ENCODE results near the gene CXCR6. TPM values are rescaled to one million over a fixed set of nuclear protein-coding genes. Genes with fewer than 3 reads are reported as not detected.
A peak's percentile ranks its signal among the peaks of the same experiment; 100 is the strongest.

CXCR6 gene
- total RNA-seq, 1 donor from 2014 or later: not detected

GRCh38 chr3:45950686-45951600 is 7.7 kb downstream of the CXCR6 start:
- H3K36me3 ChIP-seq (ENCODE audit: insufficient read depth, low read length): peaks cover 14% of the 10 kb centered on the region
- no peaks in the 10 kb centered on the region for H3K27me3 ChIP-seq (ENCODE audit: insufficient read depth, low read length)
- TF ChIP-seq, protein P1, sequence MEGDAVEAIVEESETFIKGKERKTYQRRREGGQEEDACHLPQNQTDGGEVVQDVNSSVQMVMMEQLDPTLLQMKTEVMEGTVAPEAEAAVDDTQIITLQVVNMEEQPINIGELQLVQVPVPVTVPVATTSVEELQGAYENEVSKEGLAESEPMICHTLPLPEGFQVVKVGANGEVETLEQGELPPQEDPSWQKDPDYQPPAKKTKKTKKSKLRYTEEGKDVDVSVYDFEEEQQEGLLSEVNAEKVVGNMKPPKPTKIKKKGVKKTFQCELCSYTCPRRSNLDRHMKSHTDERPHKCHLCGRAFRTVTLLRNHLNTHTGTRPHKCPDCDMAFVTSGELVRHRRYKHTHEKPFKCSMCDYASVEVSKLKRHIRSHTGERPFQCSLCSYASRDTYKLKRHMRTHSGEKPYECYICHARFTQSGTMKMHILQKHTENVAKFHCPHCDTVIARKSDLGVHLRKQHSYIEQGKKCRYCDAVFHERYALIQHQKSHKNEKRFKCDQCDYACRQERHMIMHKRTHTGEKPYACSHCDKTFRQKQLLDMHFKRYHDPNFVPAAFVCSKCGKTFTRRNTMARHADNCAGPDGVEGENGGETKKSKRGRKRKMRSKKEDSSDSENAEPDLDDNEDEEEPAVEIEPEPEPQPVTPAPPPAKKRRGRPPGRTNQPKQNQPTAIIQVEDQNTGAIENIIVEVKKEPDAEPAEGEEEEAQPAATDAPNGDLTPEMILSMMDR (IDR thresholded peaks at IDR 0.05; ENCODE audit: insufficient read depth, low read depth, low read length): no peak
- no peak for TF ChIP-seq EZH2 (IDR thresholded peaks at IDR 0.05; ENCODE audit: insufficient read depth, low read length)
- H3K27me3 Mint-ChIP-seq (ENCODE audit: low read depth, unreplicated experiment): no peaks in the 10 kb centered on the region
- FAIRE-seq: no peak
- no peaks in the 10 kb centered on the region for H3K9me3 ChIP-seq (ENCODE audit: insufficient read depth, low read depth, low read length)
- H3K27ac ChIP-seq (ENCODE audit: low read depth, low read length): no peak overlapping the region
- H3K4me1 ChIP-seq (ENCODE audit: insufficient read depth, low read length): no peaks in the 10 kb centered on the region
- peaks cover 38% of the 10 kb centered on the region for H3K36me3 Mint-ChIP-seq (ENCODE audit: low read depth, unreplicated experiment)
- no peak overlapping the region for H3K27ac Mint-ChIP-seq (ENCODE audit: unreplicated experiment)
- no peaks in the 10 kb centered on the region for H3K79me2 ChIP-seq (ENCODE audit: insufficient read depth, low read length)
- no peaks in the 10 kb centered on the region for H3K4me1 Mint-ChIP-seq (ENCODE audit: low read depth, unreplicated experiment)
- no peak overlapping the region for H3K4me2 ChIP-seq (ENCODE audit: low read length)
- H3K4me3 ChIP-seq (ENCODE audit: insufficient read depth, low read depth, low read length): no peak overlapping the region
- H3K4me3 Mint-ChIP-seq (ENCODE audit: unreplicated experiment): no peak overlapping the region
- no peak overlapping the region for H2AFZ ChIP-seq (ENCODE audit: low read depth, low read length)
- H3K9ac ChIP-seq (ENCODE audit: low read length): no peak overlapping the region
- H3K9me3 Mint-ChIP-seq (ENCODE audit: unreplicated experiment): peaks cover 3% of the 10 kb centered on the region
- DNase-seq (ENCODE audit: low read depth): no peak
- no peaks in the 10 kb centered on the region for H4K20me1 ChIP-seq (ENCODE audit: insufficient read depth, low read length)

- H2AFZ ChIP-seq (ENCODE audit: low read depth, low read length): no peak overlapping the region
- H3K4me3 ChIP-seq (ENCODE audit: insufficient read depth, low read depth, low read length): no peak overlapping the region
- no peak overlapping the region for H3K27ac ChIP-seq (ENCODE audit: low read depth, low read length)
- Mint-ChIP-seq H3K4me3 (ENCODE audit: unreplicated experiment) (no peak overlapping the region), H3K4me1 (ENCODE audit: low read depth, unreplicated experiment) (peaks cover 5% of the 10 kb centered on the region), H3K9me3 (ENCODE audit: unreplicated experiment) (peaks cover 3% of the 10 kb centered on the region), H3K36me3 (ENCODE audit: low read depth, unreplicated experiment) (peaks cover 29% of the 10 kb centered on the region), H3K27ac (ENCODE audit: unreplicated experiment) (no peak overlapping the region), H3K27me3 (ENCODE audit: low read depth, unreplicated experiment) (no peaks in the 10 kb centered on the region)
- H3K36me3 ChIP-seq (ENCODE audit: insufficient read depth, low read length): peaks cover 12% of the 10 kb centered on the region
- H3K4me2 ChIP-seq (ENCODE audit: low read length): no peak overlapping the region
- TF ChIP-seq EZH2 (IDR thresholded peaks at IDR 0.05; ENCODE audit: insufficient read depth, low read length): no peak
- TF ChIP-seq, protein P1 (IDR thresholded peaks at IDR 0.05; ENCODE audit: insufficient read depth, low read depth, low read length): no peak
- no peaks in the 10 kb centered on the region for H3K4me1 ChIP-seq (ENCODE audit: insufficient read depth, low read length)
- H3K9ac ChIP-seq (ENCODE audit: low read length): no peak overlapping the region
- no peaks in the 10 kb centered on the region for H3K27me3 ChIP-seq (ENCODE audit: insufficient read depth, low read length)
- no peaks in the 10 kb centered on the region for H4K20me1 ChIP-seq (ENCODE audit: insufficient read depth, low read length)
- no peaks in the 10 kb centered on the region for H3K79me2 ChIP-seq (ENCODE audit: insufficient read depth, low read length)
- FAIRE-seq (no peak), DNase-seq (ENCODE audit: low read depth) (no peak)
- H3K9me3 ChIP-seq (ENCODE audit: insufficient read depth, low read depth, low read length): no peaks in the 10 kb centered on the region
These were observed 8.7 kb downstream of the CXCR6 start for GRCh38 chr3:45951946-45952345.

GRCh38 chr3:45952456-45952855 is 9.2 kb downstream of the CXCR6 start:
- Histone ChIP-seq H3K79me2 (ENCODE audit: insufficient read depth, low read length) (no peaks in the 10 kb centered on the region), H3K4me1 (ENCODE audit: insufficient read depth, low read length) (no peaks in the 10 kb centered on the region), H3K9ac (ENCODE audit: low read length) (no peak overlapping the region), H2AFZ (ENCODE audit: low read depth, low read length) (no peak overlapping the region), H3K36me3 (ENCODE audit: insufficient read depth, low read length) (peaks cover 9% of the 10 kb centered on the region), H3K27ac (ENCODE audit: low read depth, low read length) (no peak overlapping the region), H3K27me3 (ENCODE audit: insufficient read depth, low read length) (no peaks in the 10 kb centered on the region), H3K4me2 (ENCODE audit: low read length) (no peak overlapping the region), H4K20me1 (ENCODE audit: insufficient read depth, low read length) (no peaks in the 10 kb centered on the region), H3K4me3 (ENCODE audit: insufficient read depth, low read depth, low read length) (no peak overlapping the region), H3K9me3 (ENCODE audit: insufficient read depth, low read depth, low read length) (no peaks in the 10 kb centered on the region)
- Mint-ChIP-seq H3K9me3 (ENCODE audit: unreplicated experiment) (peaks cover 3% of the 10 kb centered on the region), H3K4me3 (ENCODE audit: unreplicated experiment) (no peak overlapping the region), H3K36me3 (ENCODE audit: low read depth, unreplicated experiment) (peaks cover 30% of the 10 kb centered on the region), H3K4me1 (ENCODE audit: low read depth, unreplicated experiment) (peaks cover 5% of the 10 kb centered on the region), H3K27ac (ENCODE audit: unreplicated experiment) (no peak overlapping the region), H3K27me3 (ENCODE audit: low read depth, unreplicated experiment) (no peaks in the 10 kb centered on the region)
- no peak for TF ChIP-seq EZH2 (IDR thresholded peaks at IDR 0.05; ENCODE audit: insufficient read depth, low read length)
- TF ChIP-seq, protein P1 (IDR thresholded peaks at IDR 0.05; ENCODE audit: insufficient read depth, low read depth, low read length): no peak
- FAIRE-seq: no peak
- peak; percentile 4 for DNase-seq (ENCODE audit: low read depth)
